C4-2B (cell line): ENCODE measurements around the gene RIN3.

Experiments
- H3K27ac ChIP-seq: fragments of 450-650 bp; 2 replicates; pipeline ENCODE4 v1.5.1; 2017
- CTCF ChIP-seq: fragments of 450-650 bp; conservative IDR thresholded peaks from 2 replicates; pipeline ENCODE4 v1.5.1; 2017; ENCODE audit warnings: mild to moderate bottlenecking
- ZFX ChIP-seq: fragments of 450-650 bp; IDR thresholded peaks from 2 replicates; pipeline ENCODE4 v1.6.1; 2017

RIN3 gene

GRCh38 chr14:92589213-92589852, 75.8 kb downstream of the RIN3 start:
- no peak overlapping the region for H3K27ac ChIP-seq
- TF ChIP-seq ZFX: no peak
- TF ChIP-seq CTCF: peak; percentile 66

DNA sequence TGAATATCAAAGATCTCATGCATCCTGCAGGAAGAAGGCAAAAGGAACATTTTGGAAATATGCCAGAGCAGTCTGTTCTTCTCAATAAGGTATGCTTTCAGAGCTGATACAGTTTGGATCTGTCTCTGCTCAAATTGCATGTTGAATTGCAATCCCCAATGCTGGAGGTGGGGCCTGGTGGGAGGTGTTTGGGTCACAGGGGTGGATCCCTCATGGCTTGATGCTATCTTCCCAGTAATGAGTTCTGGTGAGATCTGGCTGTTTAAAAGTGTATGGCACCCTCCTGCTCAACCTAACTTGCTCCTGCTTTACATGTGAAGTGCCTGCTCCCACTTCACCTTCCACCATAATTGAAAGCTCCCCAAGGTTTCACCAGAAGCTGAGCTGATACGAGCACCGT, 76.6 kb downstream of the RIN3 start:
- TF ChIP-seq ZFX: no peak
- no peak for TF ChIP-seq CTCF
- no peak overlapping the region; the same call in 1 of the 2 replicates for H3K27ac ChIP-seq

GRCh38 chr14:92590941-92591340, 77.4 kb downstream of the RIN3 start:
- TF ChIP-seq ZFX (no peak), CTCF (no peak)
- no peak overlapping the region for H3K27ac ChIP-seq

- TF ChIP-seq CTCF: no peak
Observed at GRCh38 chr14:92591346-92591745, 77.8 kb downstream of the RIN3 start.

GRCh38 chr14:92595267-92595666, 81.7 kb downstream of the RIN3 start:
- no peak overlapping the region for H3K27ac ChIP-seq
- TF ChIP-seq ZFX: no peak
- no peak for TF ChIP-seq CTCF

More at GRCh38 chr14:92591346-92591745, 77.8 kb downstream of the RIN3 start:
- no peak overlapping the region for H3K27ac ChIP-seq

GRCh38 chr14:92596331-92596907, 82.8 kb downstream of the RIN3 start:
- no peak for TF ChIP-seq ZFX
- peak; percentile 20; the same call in 1 of the 2 replicates for TF ChIP-seq CTCF
- H3K27ac ChIP-seq: no peak overlapping the region
